Stimulated activated CD4-positive, alpha-beta T cell treated with anti-CD3 and anti-CD28 coated beads, TNF-alpha, amount 100 ng/mL, for 4 hours (primary cell): ENCODE data around the gene CFL2.

ENCODE experiments used
- DNase-seq, 3 experiments: peaks; one replicate each; pipeline ENCODE4 v3.0.0-alpha.2; 2020; ENCODE audit warnings: low read depth in 3 of 3

Gene CFL2

GRCh38 chr14:34676516-34677211, 37.7 kb downstream of the CFL2 start:
- no peak for DNase-seq

GRCh38 chr14:34673702-34674101, 40.7 kb downstream of the CFL2 start:
- DNase-seq: no peak

GRCh38 chr14:34671716-34672115, 42.7 kb downstream of the CFL2 start:
- no peak for DNase-seq

- DNase-seq: no peak
Observed at GRCh38 chr14:34668111-34668510, 46.3 kb downstream of the CFL2 start.

- no peak for DNase-seq
Observed at GRCh38 chr14:34667007-34667406, 47.4 kb downstream of the CFL2 start.

- no peak for DNase-seq
Observed at GRCh38 chr14:34665785-34666435, 48.5 kb downstream of the CFL2 start.

GRCh38 chr14:34662561-34663088, 51.8 kb downstream of the CFL2 start:
- DNase-seq: no peak

- no peak for DNase-seq
Observed at GRCh38 chr14:34660796-34661195, 53.6 kb downstream of the CFL2 start.
